Upper lobe of left lung (tissue), 6 donors: ENCODE measurements around the gene LOXL4. TPM values are rescaled to one million over a fixed set of nuclear protein-coding genes. Genes with fewer than 3 reads are reported as not detected.

Experiments used
- ATAC-seq, 2 donors: fragments of 200-7000 bp; cut with Tn5 transposase; one replicate each; pipeline ENCODE4 v1.9.1; 2022; ENCODE audit warnings: mild to moderate bottlenecking in 2 of 2, moderate library complexity in 2 of 2; ENCODE audit not compliant: low FRiP score in 2 of 2
- DNase-seq, 2 donors: peaks; one replicate each; pipeline ENCODE4 v3.0.0-alpha.2; 2019 to 2020
- H3K27ac ChIP-seq, 4 donors: fragments of 200-600 bp; sonication (generic); one replicate each; pipeline ENCODE4 v1.5.1; 2016 to 2019
- H3K27me3 ChIP-seq, 4 donors: fragments of 200-600 bp; sonication (generic); one replicate each; pipeline ENCODE4 v1.5.1; 2017 to 2019
- H3K36me3 ChIP-seq, 4 donors: fragments of 200-600 bp; sonication (generic); one replicate each; pipeline ENCODE4 v1.5.1; 2016 to 2019
- H3K4me1 ChIP-seq, 4 donors: fragments of 200-600 bp; sonication (generic); one replicate each; pipeline ENCODE4 v1.5.1; 2018 to 2019
- H3K4me3 ChIP-seq, 4 donors: fragments of 200-600 bp; sonication (generic); one replicate each; pipeline ENCODE4 v1.5.1; 2017 to 2019; ENCODE audit warnings: mild to moderate bottlenecking in 2 of 4, moderate library complexity in 1 of 4
- H3K9me3 ChIP-seq, 4 donors: fragments of 200-600 bp; sonication (generic); one replicate each; pipeline ENCODE4 v1.5.1; 2018 to 2019
- EP300 ChIP-seq, 4 donors: sonication (generic); formaldehyde crosslinking; IDR thresholded peaks; one replicate each; pipeline ENCODE4 v1.5.1; 2017; ENCODE audit warnings: antibody characterized with exemption in 4 of 4, control low read depth in 2 of 4
- POLR2A ChIP-seq, 4 donors: fragments of 450-650 bp; IDR thresholded peaks; one replicate each; pipeline ENCODE4 v1.5.1; 2016 to 2017; ENCODE audit warnings: antibody characterized with exemption in 4 of 4, mild to moderate bottlenecking in 2 of 4
- POLR2AphosphoS5 ChIP-seq, 2 donors: sonication (generic); formaldehyde crosslinking; IDR thresholded peaks; one replicate each; pipeline ENCODE4 v1.5.1; 2017; ENCODE audit warnings: antibody characterized with exemption in 2 of 2
- WGBS, 2 donors: methylation state at CpG; one replicate each; pipeline ENCODE4 v1.1.5; 2017 to 2018; 5-methylcytosine and 5-hydroxymethylcytosine counted together
- total RNA-seq, 6 donors: library from RNA; depleted of rRNA in 4 of 6; stranded (reverse); fragments of >200 nt in 4 of 6; gene quantifications; one replicate each; pipeline versions ENCODE4 v1.1.0 to v1.2.1, GENCODE V29; 2016 to 2021
- TF ChIP-seq, protein P1 (sequence below), 6 experiments: fragments of 450-650 bp in 4 of 6; fragments of 200-600 bp in 2 of 6; sonication (generic) in 2 of 6; IDR thresholded peaks; one replicate each; pipeline ENCODE4 v1.5.1; 2016 to 2019; ENCODE audit warnings: antibody characterized with exemption in 6 of 6
- donor health status: DM: no; HTN: no; CAD: no; lungs with moderate emphysema.
- donor health status: DM: no; HTN: yes; CAD: no; lungs with severe emphysema.

LOXL4 gene
- total RNA-seq, 6 donors from 2014 or later, result 3.9 to 6.8 (median 5.2) TPM

DNA sequence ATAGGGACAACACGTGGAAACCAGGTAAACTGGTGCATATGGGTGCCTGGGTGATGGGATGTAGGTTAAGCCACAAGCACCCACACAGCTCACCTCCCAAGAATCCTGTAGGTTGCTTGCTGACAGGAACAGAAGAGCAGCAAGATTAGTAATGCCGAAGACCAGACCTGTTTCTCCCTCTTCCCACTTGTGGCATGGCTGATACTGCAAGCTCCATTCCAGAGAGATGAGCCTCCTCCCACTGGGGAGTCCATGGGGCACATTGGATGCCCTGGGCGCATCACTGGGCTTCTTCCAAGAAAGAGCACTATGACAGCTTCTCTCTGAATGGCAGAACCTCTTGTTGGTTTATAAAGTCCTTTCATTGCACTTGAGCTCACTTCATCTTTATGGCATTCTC lies 44.4 kb upstream of the LOXL4 start:
- Histone ChIP-seq H3K27me3 (no peaks in the 10 kb centered on the region), H3K27ac (no peak overlapping the region), H3K36me3 (no peaks in the 10 kb centered on the region), H3K4me1 (peaks cover 13 to 43% (median 19%) of the 10 kb centered on the region in 4 donors), H3K4me3 (no peak overlapping the region), H3K9me3 (no peaks in the 10 kb centered on the region)
- ATAC-seq (no peak), DNase-seq (no peak)
- TF ChIP-seq POLR2AphosphoS5 (IDR thresholded peaks at IDR 0.05) (no peak), EP300 (IDR thresholded peaks at IDR 0.05) (no peak), POLR2A (IDR thresholded peaks at IDR 0.05) (no peak)
- TF ChIP-seq, protein P1, sequence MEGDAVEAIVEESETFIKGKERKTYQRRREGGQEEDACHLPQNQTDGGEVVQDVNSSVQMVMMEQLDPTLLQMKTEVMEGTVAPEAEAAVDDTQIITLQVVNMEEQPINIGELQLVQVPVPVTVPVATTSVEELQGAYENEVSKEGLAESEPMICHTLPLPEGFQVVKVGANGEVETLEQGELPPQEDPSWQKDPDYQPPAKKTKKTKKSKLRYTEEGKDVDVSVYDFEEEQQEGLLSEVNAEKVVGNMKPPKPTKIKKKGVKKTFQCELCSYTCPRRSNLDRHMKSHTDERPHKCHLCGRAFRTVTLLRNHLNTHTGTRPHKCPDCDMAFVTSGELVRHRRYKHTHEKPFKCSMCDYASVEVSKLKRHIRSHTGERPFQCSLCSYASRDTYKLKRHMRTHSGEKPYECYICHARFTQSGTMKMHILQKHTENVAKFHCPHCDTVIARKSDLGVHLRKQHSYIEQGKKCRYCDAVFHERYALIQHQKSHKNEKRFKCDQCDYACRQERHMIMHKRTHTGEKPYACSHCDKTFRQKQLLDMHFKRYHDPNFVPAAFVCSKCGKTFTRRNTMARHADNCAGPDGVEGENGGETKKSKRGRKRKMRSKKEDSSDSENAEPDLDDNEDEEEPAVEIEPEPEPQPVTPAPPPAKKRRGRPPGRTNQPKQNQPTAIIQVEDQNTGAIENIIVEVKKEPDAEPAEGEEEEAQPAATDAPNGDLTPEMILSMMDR (IDR thresholded peaks at IDR 0.05), result no peak
- 75 to 89% methylated on average over 3 of the region's 3 CpGs for WGBS, 2 donors

DNA sequence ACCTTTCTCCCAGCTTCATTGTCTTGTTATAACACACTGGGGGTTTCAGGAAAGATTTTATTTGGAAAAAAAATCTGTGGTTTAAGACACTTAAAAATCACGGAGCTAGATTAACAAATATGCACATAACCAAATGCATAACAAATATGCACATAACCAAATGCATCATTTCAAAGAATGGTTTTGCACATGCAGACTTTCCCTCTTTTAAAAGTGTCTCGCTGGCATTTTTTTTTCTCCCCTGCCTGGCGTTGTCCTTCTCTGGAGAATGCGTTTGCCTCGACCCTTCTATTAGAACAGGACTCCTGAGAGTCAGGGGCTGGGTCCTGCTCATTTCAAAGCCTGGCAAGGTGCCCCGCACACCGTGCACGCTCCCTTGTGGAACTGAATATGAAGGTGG lies 42.7 kb upstream of the LOXL4 start:
- Histone ChIP-seq H3K4me1 (peaks cover 0 to 28% (median 9%) of the 10 kb centered on the region in 4 donors), H3K27ac (no peak overlapping the region), H3K27me3 (no peaks in the 10 kb centered on the region), H3K9me3 (no peaks in the 10 kb centered on the region), H3K4me3 (no peak overlapping the region), H3K36me3 (no peaks in the 10 kb centered on the region)
- DNase-seq (no peak), ATAC-seq (no peak)
- TF ChIP-seq POLR2A (IDR thresholded peaks at IDR 0.05) (no peak), EP300 (IDR thresholded peaks at IDR 0.05) (no peak), POLR2AphosphoS5 (IDR thresholded peaks at IDR 0.05) (no peak)
- TF ChIP-seq, protein P1 (IDR thresholded peaks at IDR 0.05), result no peak
- WGBS, 2 donors, result 83 to 90% methylated on average over 8 of the region's 8 CpGs

DNA sequence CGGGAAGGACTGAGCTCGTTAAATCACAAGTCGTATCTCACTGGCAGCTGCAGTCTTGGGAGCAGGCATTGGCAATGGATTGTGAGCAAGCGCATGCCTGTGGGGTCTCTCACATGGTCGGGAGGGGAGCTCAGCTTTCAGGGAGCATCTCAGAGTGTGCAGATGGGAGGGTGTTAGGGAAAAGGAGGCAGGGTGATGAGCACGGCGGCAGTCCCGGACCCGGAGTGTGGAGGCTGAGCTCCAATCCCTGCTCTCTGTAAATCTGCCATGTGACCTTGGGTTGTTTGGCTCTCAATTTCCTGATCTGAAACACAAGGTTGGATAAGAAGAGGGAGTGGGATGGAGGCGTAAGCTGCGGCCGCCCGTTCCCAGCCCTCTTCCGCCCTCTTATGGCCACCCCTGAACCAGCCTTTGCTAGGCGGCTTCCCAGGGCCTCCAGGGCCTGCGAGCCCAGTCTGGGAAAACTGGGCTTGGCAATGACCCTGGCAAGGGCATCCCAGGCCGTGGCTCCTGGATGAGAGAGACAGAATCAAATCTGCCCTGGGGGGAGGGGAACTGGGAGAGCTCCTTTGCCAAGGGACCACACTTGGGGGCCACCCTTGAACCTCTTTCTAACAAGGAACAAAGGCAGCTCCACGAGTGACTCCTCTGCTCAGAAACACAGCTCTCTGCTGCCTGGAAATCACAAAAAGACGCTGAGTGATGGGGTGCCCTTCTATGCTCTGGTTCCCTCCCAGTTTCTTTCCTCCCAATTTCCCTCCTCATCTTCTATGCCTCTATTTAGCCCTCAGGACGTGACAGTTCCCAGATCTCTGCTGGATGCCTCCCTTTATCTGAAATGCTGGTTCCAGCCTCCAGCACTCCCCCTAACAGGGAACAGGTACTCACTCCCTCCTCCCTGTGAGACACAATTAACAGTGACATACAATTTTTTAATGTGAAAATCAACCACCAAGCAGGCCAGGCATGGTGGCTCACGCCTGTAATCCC lies 41.7 kb upstream of the LOXL4 start:
- peak overlapping the region in 1 of 4 donors; percentile 11 for H3K27ac ChIP-seq

DNA sequence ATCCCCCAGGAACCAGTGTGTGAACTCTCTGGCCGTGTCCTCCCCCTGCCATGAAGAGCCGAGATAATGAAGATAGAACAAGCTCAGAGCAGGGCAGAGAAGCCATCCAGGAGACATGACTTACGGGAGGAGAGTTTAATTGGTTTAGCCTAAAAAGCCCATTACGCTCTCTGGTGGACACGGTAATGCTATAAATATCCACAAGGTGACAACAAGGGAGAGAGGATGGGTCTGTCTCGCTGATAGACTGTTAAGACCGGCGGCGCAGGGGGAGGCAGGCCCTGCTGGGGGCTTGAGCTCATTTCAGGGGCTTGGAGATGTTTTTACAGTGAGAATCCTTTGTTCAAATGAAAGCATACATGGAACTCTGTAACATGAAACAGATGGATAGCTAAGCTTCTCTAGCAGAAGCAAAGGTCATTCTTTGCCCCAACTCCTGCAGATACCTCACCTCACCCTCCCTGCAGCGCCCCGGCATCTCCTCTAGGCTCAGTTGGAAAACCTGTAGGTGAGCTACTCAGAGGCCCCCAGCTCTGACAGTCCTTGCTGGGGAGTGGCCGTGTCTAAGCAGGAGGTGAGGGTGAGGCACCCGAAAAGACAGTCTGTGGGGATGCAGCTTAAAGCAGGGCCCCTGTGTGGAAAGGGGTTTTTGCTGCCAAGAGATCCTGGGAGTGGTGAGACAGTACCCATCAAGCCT lies 40.8 kb upstream of the LOXL4 start:
- Histone ChIP-seq H3K27me3 (no peaks in the 10 kb centered on the region), H3K36me3 (no peaks in the 10 kb centered on the region), H3K9me3 (no peaks in the 10 kb centered on the region), H3K4me1 (peaks cover 0 to 10% (median 2%) of the 10 kb centered on the region in 4 donors), H3K4me3 (peak overlapping the region in 1 of 4 donors; percentile 17), H3K27ac (peak overlapping the region in 1 of 4 donors; percentile 11)
- TF ChIP-seq POLR2A (IDR thresholded peaks at IDR 0.05) (no peak), EP300 (IDR thresholded peaks at IDR 0.05) (no peak)
- TF ChIP-seq, protein P1 (IDR thresholded peaks at IDR 0.05), result no peak
- 77 to 80% methylated on average over 9 to 13 of the region's 13 CpGs for WGBS, 2 donors
- ATAC-seq (no peak), DNase-seq (no peak)

More for the DNA sequence above, 41.7 kb upstream of the LOXL4 start:
- H3K27me3 ChIP-seq, result no peaks in the 10 kb centered on the region
- H3K36me3 ChIP-seq, result no peaks in the 10 kb centered on the region
- peak; percentile 85 to 95 for ATAC-seq
- H3K9me3 ChIP-seq, result no peaks in the 10 kb centered on the region
- 23 to 25% methylated on average over 20 to 21 of the region's 21 CpGs for WGBS, 2 donors
- peaks cover 0 to 18% (median 5%) of the 10 kb centered on the region in 4 donors for H3K4me1 ChIP-seq
- TF ChIP-seq, protein P1 (IDR thresholded peaks at IDR 0.05), result peak; percentile 60 to 84 (median 75)
- no peak for TF ChIP-seq EP300 (IDR thresholded peaks at IDR 0.05)
- peak; percentile 65 to 86 for DNase-seq
- peak overlapping the region in 1 of 4 donors; percentile 17 for H3K4me3 ChIP-seq
